Muscle layer of duodenum (tissue), 2 donors: ENCODE results near the gene WWOX.

Experiments used
- H3K27ac ChIP-seq: one replicate; pipeline ENCODE4 v1.7.0; 2013; ENCODE audit warnings: mild to moderate bottlenecking, low read length
- H3K27me3 ChIP-seq: one replicate; pipeline ENCODE4 v1.7.0; 2013; ENCODE audit warnings: low read depth, mild to moderate bottlenecking, control low read depth, low read length
- H3K36me3 ChIP-seq, 2 donors: one replicate each; pipeline ENCODE4 v1.7.0; 2013; ENCODE audit warnings: low read length in 2 of 2, control low read depth in 1 of 2, mild to moderate bottlenecking in 1 of 2; ENCODE audit not compliant: insufficient read depth in 2 of 2, control insufficient read depth in 1 of 2
- H3K4me1 ChIP-seq, 2 donors: one replicate each; pipeline ENCODE4 v1.7.0; 2013; ENCODE audit warnings: low read length in 2 of 2, mild to moderate bottlenecking in 2 of 2, control low read depth in 1 of 2, moderate library complexity in 1 of 2; ENCODE audit not compliant: insufficient read depth in 2 of 2, control insufficient read depth in 1 of 2
- H3K4me3 ChIP-seq, 2 donors: one replicate each; pipeline ENCODE4 v1.7.0; 2013; ENCODE audit warnings: low read length in 2 of 2, low read depth in 1 of 2, mild to moderate bottlenecking in 1 of 2
- H3K9me3 ChIP-seq, 2 donors: one replicate each; pipeline ENCODE4 v1.7.0; 2013; ENCODE audit warnings: low read length in 2 of 2, control low read depth in 1 of 2, mild to moderate bottlenecking in 1 of 2; ENCODE audit not compliant: control insufficient read depth in 1 of 2
- donor health status: healthy.

The WWOX gene

GRCh38 chr16:78365366-78365765 lies 265.9 kb downstream of the WWOX start:
- H3K9me3 ChIP-seq: no peaks in the 10 kb centered on the region

DNA sequence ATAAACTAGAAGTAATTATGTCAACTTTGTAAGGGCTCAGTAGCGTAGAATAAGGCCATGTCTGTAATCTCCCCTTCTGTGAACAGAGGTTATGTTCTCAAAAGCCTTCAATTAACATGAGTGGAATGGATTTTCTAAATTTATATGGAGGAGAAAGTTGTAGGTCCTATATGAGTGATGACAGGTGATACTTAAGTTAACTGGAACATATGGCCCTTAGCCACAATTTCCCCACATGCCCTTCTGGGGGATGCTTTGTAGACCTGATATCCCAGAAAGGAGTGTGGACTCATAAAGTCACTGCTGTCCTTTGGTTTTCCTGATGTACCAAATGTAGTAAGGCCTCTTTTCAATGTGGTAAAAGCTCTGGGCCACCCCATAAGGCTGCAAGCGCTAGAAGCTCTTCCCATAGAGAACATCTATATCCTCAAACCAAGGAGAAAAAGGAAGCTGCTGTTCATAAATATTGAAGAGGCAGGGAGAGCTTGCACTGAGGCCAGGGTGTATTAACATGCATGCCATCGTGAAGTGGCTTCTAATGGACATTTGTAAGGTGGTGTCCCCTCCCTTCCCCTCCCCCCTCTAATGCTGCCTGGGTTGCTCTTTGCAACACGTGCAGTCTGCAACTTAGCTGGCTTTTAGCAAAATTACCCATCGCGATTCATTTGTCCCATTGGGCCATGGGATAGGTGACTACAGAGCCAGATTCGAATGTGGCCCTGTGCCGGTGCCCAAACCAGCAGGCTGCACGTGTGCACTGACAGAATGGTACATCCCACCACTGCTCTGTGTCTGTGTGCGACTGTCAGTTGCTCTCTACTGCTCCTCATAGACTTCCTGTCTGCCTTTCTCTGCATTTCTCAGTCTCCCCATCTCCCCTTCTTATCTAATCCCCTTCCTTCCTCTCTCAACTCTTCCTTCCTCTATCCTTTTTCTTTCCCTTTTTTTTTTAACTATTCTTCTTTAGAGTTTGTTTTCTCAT lies 269.0 kb downstream of the WWOX start:
- Histone ChIP-seq H3K4me1 (no peaks in the 10 kb centered on the region), H3K4me3 (no peak overlapping the region), H3K27me3 (no peaks in the 10 kb centered on the region), H3K36me3 (no peaks in the 10 kb centered on the region), H3K9me3 (no peaks in the 10 kb centered on the region), H3K27ac (no peak overlapping the region)

More at GRCh38 chr16:78365366-78365765, 265.9 kb downstream of the WWOX start:
- Histone ChIP-seq H3K27ac (no peak overlapping the region), H3K27me3 (no peaks in the 10 kb centered on the region), H3K4me3 (no peak overlapping the region), H3K36me3 (no peaks in the 10 kb centered on the region), H3K4me1 (no peaks in the 10 kb centered on the region)

DNA sequence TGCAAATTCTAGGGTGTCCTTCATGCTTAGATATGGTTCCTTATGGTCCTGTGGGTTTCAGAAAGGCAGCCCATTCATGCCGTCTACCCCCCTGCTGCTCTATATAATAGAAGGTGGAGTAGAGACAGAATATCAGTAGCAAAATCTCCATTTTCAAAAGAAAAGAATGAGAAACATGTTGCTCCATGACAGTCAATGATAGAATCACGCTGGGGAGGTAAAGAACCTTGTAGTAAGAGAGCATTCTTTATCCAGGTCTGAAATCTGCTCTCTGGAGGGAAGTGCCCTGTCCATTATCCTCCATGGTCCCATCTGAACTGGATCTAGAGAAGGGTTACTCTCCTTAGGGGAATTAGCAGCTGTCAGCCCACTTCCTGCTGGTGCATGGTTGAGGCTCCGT lies 272.8 kb downstream of the WWOX start:
- H3K4me1 ChIP-seq: no peaks in the 10 kb centered on the region
- no peak overlapping the region for H3K27ac ChIP-seq
- no peaks in the 10 kb centered on the region for H3K27me3 ChIP-seq
- H3K9me3 ChIP-seq: no peaks in the 10 kb centered on the region
- no peak overlapping the region for H3K4me3 ChIP-seq
- H3K36me3 ChIP-seq: no peaks in the 10 kb centered on the region

DNA sequence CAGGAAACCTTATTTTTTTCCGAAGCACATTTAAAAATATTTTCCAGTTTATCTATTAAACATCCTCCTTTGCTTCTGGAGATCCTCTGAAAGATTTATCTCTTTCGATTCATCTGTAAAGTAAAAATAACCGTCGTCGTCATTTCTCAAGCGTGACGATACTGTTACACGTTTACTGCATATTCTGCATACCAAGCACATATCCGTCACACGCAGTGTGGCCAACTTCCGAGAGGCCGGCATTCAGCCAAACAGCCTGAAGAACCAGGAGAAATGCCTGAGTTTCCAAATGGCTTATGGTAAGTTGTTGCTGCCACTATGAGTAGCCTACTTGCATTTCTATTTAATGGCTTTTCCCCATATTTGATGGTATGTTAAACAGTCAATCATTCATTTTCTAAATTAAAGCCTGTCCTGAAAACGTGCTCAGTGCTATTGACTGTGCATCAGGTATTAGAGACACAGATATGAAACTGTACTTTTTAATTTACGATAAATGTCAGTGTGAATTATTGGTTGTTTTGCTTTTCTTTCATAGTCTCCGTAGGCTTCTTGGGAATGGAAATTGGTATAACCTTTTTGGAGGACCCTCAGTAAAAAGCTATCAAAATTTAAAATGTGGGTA lies 275.7 kb downstream of the WWOX start:
- Histone ChIP-seq H3K36me3 (no peaks in the 10 kb centered on the region), H3K4me3 (no peak overlapping the region), H3K4me1 (no peaks in the 10 kb centered on the region), H3K9me3 (no peaks in the 10 kb centered on the region), H3K27me3 (no peaks in the 10 kb centered on the region), H3K27ac (no peak overlapping the region)

GRCh38 chr16:78376452-78376851 lies 277.0 kb downstream of the WWOX start:
- Histone ChIP-seq H3K27me3 (no peaks in the 10 kb centered on the region), H3K4me1 (no peaks in the 10 kb centered on the region), H3K9me3 (no peaks in the 10 kb centered on the region), H3K36me3 (no peaks in the 10 kb centered on the region), H3K4me3 (no peak overlapping the region), H3K27ac (no peak overlapping the region)

DNA sequence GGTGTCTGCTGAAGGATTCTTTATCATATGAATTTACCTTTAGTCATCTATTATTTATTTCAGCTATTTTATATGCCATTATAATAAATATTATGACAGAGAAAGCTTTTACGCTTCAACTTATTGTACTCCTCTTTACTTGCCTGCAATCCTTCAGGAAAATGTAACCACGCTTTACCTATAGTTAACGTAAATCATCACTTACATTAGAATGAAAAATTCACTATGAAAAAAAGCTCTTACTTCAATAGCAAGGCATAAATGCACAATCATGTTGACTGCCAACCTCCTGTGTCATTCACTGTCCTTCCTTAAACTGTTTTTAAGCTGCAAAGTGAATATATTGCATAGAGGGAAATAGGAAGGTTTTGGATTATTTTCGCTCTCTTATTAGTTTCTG lies 277.9 kb downstream of the WWOX start:
- H3K27me3 ChIP-seq: no peaks in the 10 kb centered on the region

DNA sequence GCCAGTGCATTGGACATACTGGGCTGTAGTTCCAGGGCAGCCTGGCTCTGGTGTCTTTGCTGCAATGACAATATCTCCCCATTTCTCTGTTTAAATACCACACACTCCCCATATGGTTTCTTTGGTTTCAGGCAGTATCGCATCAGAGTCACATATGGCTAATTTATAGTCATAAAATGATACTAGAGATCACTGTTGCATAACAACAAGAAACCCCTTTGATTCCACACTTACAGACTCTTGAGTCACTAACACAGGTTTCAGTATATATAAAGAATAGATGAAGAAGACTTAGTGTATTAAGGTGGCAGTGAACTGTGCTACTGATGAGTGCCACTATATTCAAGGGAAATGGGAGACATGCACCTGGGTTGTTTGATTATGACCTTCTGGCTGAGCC lies 281.6 kb downstream of the WWOX start:
- H3K4me1 ChIP-seq: no peaks in the 10 kb centered on the region
- no peaks in the 10 kb centered on the region for H3K27me3 ChIP-seq
- H3K27ac ChIP-seq: no peak overlapping the region
- H3K36me3 ChIP-seq: no peaks in the 10 kb centered on the region
- H3K9me3 ChIP-seq: no peaks in the 10 kb centered on the region
- H3K4me3 ChIP-seq: no peak overlapping the region

More for the DNA sequence above, 277.9 kb downstream of the WWOX start:
- H3K9me3 ChIP-seq: no peaks in the 10 kb centered on the region
- H3K36me3 ChIP-seq: no peaks in the 10 kb centered on the region
- H3K27ac ChIP-seq: no peak overlapping the region
- no peak overlapping the region for H3K4me3 ChIP-seq
- H3K4me1 ChIP-seq: no peaks in the 10 kb centered on the region

DNA sequence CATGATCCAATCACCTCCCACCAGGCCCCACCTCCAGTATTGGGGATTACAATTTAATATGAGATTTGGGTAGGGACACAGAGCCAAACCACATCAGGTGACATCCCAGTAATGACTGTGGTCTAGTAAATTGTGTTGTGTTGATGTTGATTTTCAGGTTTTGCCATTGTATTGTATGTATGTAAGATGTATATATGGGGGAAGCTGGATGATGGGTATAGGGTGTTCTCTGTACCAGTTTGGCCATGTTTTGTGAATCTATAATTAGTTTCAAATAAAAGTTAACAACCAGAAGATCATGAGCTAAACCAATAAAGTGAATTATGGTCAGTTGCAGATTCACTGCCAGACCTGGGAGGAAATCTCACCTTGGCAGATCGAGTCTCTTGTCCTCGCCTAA lies 283.7 kb downstream of the WWOX start:
- Histone ChIP-seq H3K4me3 (no peak overlapping the region), H3K27me3 (no peaks in the 10 kb centered on the region), H3K4me1 (no peaks in the 10 kb centered on the region), H3K27ac (no peak overlapping the region), H3K9me3 (no peaks in the 10 kb centered on the region), H3K36me3 (no peaks in the 10 kb centered on the region)

GRCh38 chr16:78385086-78385805 lies 285.8 kb downstream of the WWOX start:
- Histone ChIP-seq H3K36me3 (no peaks in the 10 kb centered on the region), H3K4me3 (no peak overlapping the region), H3K27me3 (no peaks in the 10 kb centered on the region), H3K4me1 (no peaks in the 10 kb centered on the region), H3K9me3 (no peaks in the 10 kb centered on the region), H3K27ac (no peak overlapping the region)

DNA sequence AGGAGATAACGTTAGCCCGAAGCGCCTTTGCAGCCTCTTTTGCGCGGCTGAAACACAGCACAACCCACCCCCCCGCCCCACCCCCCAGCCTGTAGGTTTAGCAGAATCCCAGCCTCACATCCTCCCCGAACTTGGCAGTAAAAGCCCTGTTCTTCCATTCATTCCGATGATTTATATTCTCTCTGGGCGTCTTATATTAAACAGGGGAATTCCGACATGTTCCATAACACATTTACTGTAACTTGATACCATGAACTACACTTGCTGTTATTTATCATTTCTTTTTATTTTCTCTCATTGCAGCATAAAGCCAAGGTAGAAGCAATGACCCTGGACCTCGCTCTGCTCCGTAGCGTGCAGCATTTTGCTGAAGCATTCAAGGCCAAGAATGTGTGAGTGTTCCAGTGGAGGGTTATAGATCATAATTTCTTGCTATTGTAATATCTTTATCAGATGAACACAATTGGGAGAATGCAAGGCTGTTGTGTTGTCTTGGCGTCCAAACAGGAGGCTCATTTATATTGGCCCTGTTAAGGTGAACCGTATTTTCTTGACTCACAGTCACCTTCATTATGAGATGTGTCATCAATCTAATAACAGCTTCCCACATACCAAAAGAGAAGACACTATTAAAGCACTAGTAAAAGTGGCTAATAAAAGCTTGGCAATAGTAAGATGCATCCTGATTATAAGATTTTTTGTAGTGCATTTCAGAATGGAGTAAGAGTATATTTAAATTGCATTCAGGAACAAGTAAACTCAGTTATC lies 287.3 kb downstream of the WWOX start:
- no peaks in the 10 kb centered on the region for H3K36me3 ChIP-seq
- H3K9me3 ChIP-seq: no peaks in the 10 kb centered on the region
- H3K4me3 ChIP-seq: no peak overlapping the region
- no peak overlapping the region for H3K27ac ChIP-seq
- H3K27me3 ChIP-seq: no peaks in the 10 kb centered on the region
- H3K4me1 ChIP-seq: no peaks in the 10 kb centered on the region
